Muscle layer of colon (tissue), 2 donors: Measurements from ENCODE around the gene STKLD1.

Experiments used
- H3K27ac ChIP-seq: one replicate; pipeline ENCODE4 v1.7.0; 2013; ENCODE audit warnings: low read depth, mild to moderate bottlenecking, low read length, moderate library complexity
- H3K27me3 ChIP-seq, 2 donors: one replicate each; pipeline ENCODE4 v1.7.0; 2013; ENCODE audit warnings: low read length in 2 of 2, mild to moderate bottlenecking in 2 of 2; ENCODE audit not compliant: insufficient read depth in 2 of 2, control insufficient read depth in 1 of 2
- H3K36me3 ChIP-seq: one replicate; pipeline ENCODE4 v1.7.0; 2013; ENCODE audit warnings: mild to moderate bottlenecking, low read length; ENCODE audit not compliant: insufficient read depth
- H3K4me1 ChIP-seq: one replicate; pipeline ENCODE4 v1.7.0; 2013; ENCODE audit warnings: mild to moderate bottlenecking, low read length; ENCODE audit not compliant: insufficient read depth
- H3K4me3 ChIP-seq, 2 donors: one replicate each; pipeline ENCODE4 v1.7.0; 2013; ENCODE audit warnings: low read length in 2 of 2, low read depth in 1 of 2, mild to moderate bottlenecking in 1 of 2, moderate library complexity in 1 of 2
- H3K9ac ChIP-seq: one replicate; pipeline ENCODE4 v1.7.0; 2013; ENCODE audit warnings: low read length
- H3K9me3 ChIP-seq: one replicate; pipeline ENCODE4 v1.7.0; 2013; ENCODE audit warnings: mild to moderate bottlenecking, low read length
- donor health status: abdominal sarcoma.
- donor health status: Adenocarcinoma of cecum.

Gene STKLD1

DNA sequence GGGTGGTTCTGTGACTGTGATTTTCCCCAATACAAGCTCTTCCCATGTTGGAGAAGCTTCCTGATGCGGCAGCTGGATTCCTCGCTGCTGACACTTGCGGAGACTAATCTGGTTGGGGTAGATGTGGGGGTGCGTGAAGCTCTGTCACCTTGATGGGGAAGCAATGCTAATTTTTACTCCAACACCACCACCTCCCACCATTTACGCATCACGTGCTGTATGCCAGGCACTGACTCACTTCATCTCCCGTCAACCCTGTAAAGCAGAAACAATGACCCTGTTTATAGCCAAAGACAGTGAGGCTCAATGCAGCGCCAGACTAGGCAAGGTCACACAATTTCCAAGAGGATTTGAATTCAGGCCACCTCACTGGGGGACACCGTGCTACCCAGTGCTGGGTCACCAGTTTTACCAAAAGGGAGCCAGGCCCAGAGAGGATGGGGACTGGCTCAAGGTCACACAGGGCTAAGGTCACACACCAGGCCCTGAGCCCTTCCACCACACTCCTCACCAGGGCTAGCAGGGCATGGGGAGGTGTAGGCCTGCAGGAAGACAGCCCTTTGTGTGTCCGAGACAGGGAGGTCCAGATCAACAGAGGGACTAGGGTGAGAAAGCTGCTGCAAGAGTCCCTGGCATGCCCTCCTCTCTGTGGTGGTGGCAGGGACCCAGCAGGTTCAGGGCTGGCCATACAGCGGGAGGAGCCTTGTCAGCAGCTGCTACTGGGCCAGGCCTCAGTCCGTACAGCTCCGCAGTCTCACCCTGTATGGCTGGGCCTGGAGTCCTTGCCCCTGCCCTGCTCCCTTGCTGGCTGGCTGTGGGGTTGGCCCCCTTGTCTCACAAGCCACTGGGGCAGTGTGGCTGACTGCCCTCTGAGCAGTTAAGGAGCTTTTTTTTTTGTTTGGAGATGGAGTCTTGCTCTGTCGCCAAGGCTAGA lies 3.3 kb downstream of the STKLD1 start:
- no peak overlapping the region for H3K9ac ChIP-seq
- no peak overlapping the region for H3K4me3 ChIP-seq
- H3K36me3 ChIP-seq, result no peaks in the 10 kb centered on the region
- H3K9me3 ChIP-seq, result no peaks in the 10 kb centered on the region
- no peaks in the 10 kb centered on the region for H3K27me3 ChIP-seq
- H3K27ac ChIP-seq, result no peak overlapping the region
- peaks cover 11% of the 10 kb centered on the region for H3K4me1 ChIP-seq

GRCh38 chr9:133380734-133381133 lies 4.6 kb downstream of the STKLD1 start:
- H3K27ac ChIP-seq, result no peak overlapping the region
- H3K27me3 ChIP-seq, result no peaks in the 10 kb centered on the region
- H3K9ac ChIP-seq, result no peak overlapping the region
- peaks cover 4% of the 10 kb centered on the region for H3K4me1 ChIP-seq
- no peaks in the 10 kb centered on the region for H3K9me3 ChIP-seq
- H3K36me3 ChIP-seq, result no peaks in the 10 kb centered on the region
- no peak overlapping the region for H3K4me3 ChIP-seq

DNA sequence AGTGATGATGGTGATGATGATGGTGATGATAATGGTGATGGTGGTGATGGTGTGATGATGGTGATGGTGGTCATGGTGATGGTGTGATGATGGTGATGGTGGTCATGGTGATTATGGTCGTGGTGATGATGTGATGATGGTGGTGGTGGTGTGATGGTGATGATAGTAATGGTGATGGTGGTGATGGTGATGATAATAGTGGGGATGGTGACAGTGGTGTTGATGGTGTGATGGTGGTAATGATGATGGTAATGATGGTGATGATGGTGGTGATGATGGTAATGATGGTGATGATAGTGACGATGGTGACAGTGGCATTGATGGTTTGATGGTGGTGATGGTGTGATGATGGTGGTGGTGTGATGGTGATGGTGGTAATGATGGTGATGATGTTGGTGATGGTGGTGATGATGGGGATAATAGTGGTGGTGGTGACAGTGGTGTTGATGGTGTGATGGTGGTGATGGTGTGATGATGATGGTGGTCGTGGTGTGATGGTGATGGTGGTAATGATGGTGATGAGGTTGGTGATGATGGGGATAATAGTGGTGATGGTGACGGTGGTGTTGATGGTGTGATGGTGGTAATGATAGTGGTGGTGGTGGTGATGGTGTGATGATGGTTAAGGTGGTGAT lies 6.5 kb downstream of the STKLD1 start:
- H3K27ac ChIP-seq, result no peak overlapping the region
- no peaks in the 10 kb centered on the region for H3K27me3 ChIP-seq
- no peaks in the 10 kb centered on the region for H3K4me1 ChIP-seq
- H3K36me3 ChIP-seq, result no peaks in the 10 kb centered on the region
- no peaks in the 10 kb centered on the region for H3K9me3 ChIP-seq
- no peak overlapping the region for H3K9ac ChIP-seq
- H3K4me3 ChIP-seq, result no peak overlapping the region

DNA sequence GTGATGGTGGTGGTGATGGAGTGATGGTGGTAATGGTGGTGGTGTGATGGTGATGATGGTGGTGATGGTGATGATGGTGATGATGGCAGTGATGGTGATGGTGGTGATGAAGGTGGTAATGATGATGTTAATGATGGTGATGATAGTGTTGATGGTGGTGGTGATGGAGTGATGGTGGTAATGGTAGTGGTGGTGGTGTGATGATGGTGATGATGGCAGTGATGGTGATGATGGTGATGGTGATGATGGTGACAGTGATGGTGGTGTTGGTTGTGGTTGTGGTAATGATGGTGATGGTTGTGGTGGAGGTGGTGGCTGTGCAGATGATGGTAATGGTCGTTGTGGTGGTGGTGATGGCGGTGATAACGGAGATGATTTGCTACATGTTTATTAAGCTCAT lies 7.3 kb downstream of the STKLD1 start:
- H3K9ac ChIP-seq, result no peak overlapping the region
- H3K4me1 ChIP-seq, result no peaks in the 10 kb centered on the region
- H3K27me3 ChIP-seq, result no peaks in the 10 kb centered on the region
- H3K4me3 ChIP-seq, result no peak overlapping the region
- no peak overlapping the region for H3K27ac ChIP-seq
- H3K9me3 ChIP-seq, result no peaks in the 10 kb centered on the region
- H3K36me3 ChIP-seq, result no peaks in the 10 kb centered on the region

DNA sequence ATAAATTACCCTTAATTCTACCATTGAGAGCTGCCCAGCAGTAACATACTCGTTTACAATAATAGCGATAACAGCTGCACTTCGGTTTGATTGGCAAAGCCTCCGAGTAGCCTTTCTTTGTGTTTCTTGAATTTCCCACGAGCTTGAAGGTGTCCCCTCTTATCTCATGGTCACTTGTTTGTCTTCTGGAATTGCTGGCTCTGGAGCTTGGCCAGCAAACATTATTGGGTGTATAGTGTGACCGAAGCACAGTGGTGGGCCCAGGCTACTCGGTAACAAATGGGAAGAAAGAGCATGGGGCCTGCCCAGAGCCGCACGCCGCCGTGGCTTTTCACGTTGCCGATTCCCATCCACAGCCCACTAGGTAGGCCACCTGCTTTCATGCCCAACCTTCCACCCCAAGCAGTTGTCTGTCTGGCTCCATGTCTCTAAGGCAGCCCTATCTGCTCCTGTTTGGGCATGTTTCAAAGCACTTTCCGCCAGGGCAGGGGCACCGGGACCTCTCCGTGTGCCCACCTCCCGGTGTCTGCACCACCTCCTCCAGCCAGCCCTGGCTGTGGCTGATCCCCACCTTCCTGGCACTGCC lies 8.7 kb downstream of the STKLD1 start:
- Histone ChIP-seq H3K9ac (no peak overlapping the region), H3K27me3 (no peaks in the 10 kb centered on the region), H3K9me3 (no peaks in the 10 kb centered on the region), H3K4me3 (no peak overlapping the region), H3K36me3 (no peaks in the 10 kb centered on the region), H3K27ac (no peak overlapping the region), H3K4me1 (no peaks in the 10 kb centered on the region)

DNA sequence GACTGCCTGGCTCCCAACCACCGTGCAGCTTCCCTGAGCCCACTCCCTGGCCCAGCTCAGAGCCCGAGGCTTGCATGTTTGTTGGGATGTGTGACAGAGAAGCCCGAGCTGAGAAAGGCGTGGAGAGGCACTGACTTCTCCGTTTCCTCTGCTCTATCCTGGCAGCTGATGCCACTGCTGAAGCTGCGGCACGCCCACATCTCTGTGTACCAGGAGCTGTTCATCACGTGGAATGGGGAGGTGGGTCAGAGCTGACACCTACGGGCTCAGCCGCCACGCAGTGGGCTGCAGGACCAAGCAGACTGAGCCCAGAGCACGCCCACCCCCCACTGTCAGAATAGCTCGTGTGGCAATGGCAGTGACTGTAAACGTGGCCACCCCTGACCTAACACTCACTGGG lies 9.3 kb downstream of the STKLD1 start:
- Histone ChIP-seq H3K4me3 (no peak overlapping the region), H3K9me3 (no peaks in the 10 kb centered on the region), H3K27ac (no peak overlapping the region), H3K27me3 (no peaks in the 10 kb centered on the region), H3K36me3 (no peaks in the 10 kb centered on the region), H3K9ac (no peak overlapping the region), H3K4me1 (no peaks in the 10 kb centered on the region)

DNA sequence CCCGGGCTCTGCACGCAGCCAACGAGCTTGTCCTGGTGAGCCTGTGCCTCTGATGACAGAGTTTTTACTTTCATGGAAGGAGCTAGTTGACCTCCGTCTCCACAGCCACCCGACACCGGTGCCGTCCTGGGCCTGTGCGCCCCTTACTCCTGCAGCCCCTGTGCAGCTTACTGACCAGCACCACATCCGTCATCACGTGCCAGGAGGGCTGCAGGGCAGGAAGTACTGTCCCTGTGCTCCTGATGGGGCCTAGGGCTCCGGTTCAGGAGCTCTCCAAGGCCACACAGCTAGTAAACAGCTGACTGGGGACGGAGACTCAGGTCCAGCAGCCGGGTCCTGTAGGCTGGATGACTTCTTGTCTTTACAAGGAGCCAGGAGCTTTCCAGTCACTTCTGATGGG lies 10.2 kb downstream of the STKLD1 start:
- no peaks in the 10 kb centered on the region for H3K4me1 ChIP-seq
- no peaks in the 10 kb centered on the region for H3K27me3 ChIP-seq
- no peak overlapping the region for H3K4me3 ChIP-seq
- no peaks in the 10 kb centered on the region for H3K36me3 ChIP-seq
- H3K9ac ChIP-seq, result no peak overlapping the region
- no peaks in the 10 kb centered on the region for H3K9me3 ChIP-seq
- no peak overlapping the region for H3K27ac ChIP-seq

DNA sequence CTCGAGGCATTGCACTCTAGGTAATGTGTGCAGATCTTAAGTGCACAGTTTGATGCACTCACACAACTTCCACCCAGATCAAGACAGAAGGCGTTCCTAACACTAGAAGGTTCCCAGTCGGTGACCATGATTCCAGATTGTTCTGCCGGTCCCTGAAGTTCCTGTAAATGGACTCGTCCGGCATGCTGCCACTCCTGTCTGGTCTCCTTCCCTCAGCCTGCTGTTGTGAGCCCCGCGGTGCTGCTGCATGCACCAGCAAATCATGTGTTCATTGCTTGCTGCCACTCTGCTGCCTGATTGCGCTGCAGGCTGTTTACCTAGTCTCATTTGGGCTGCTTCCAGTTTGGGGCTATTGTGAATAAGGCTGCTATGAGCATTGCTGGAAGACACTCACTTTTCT lies 11.5 kb downstream of the STKLD1 start:
- no peaks in the 10 kb centered on the region for H3K36me3 ChIP-seq
- H3K4me3 ChIP-seq, result no peak overlapping the region

GRCh38 chr9:133389025-133389557 lies 12.9 kb downstream of the STKLD1 start:
- H3K4me3 ChIP-seq, result no peak overlapping the region
- H3K9ac ChIP-seq, result no peak overlapping the region
- no peak overlapping the region for H3K27ac ChIP-seq

More for the DNA sequence above, 11.5 kb downstream of the STKLD1 start:
- Histone ChIP-seq H3K9me3 (no peaks in the 10 kb centered on the region), H3K4me1 (no peaks in the 10 kb centered on the region), H3K9ac (no peak overlapping the region), H3K27ac (no peak overlapping the region), H3K27me3 (no peaks in the 10 kb centered on the region)

DNA sequence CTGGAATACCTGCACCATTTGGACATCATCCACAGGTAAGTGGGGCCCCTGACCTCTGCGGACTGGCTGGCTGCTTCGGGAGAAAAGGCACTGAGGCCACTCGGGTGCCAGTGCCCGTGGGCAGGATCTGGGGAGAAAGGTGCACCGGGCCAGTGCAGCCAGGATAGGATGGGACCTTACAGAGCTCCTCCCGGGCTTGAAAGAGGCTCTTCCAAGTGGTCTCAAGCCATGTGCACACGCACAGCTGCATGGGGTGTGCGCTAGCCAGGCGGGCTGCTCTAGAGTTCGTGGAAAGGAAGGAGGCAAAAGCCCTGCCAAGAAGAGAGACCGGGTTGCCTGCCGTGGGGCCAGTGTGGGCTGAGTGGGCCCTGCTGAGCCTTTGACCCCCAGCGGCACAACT lies 13.4 kb downstream of the STKLD1 start:
- Histone ChIP-seq H3K27ac (no peak overlapping the region), H3K36me3 (no peaks in the 10 kb centered on the region), H3K9me3 (no peaks in the 10 kb centered on the region), H3K4me1 (no peaks in the 10 kb centered on the region), H3K4me3 (no peak overlapping the region), H3K9ac (no peak overlapping the region), H3K27me3 (peaks cover 0 to 3% of the 10 kb centered on the region in 2 donors)

More at GRCh38 chr9:133389025-133389557, 12.9 kb downstream of the STKLD1 start:
- Histone ChIP-seq H3K27me3 (no peaks in the 10 kb centered on the region), H3K9me3 (no peaks in the 10 kb centered on the region), H3K36me3 (no peaks in the 10 kb centered on the region), H3K4me1 (no peaks in the 10 kb centered on the region)

DNA sequence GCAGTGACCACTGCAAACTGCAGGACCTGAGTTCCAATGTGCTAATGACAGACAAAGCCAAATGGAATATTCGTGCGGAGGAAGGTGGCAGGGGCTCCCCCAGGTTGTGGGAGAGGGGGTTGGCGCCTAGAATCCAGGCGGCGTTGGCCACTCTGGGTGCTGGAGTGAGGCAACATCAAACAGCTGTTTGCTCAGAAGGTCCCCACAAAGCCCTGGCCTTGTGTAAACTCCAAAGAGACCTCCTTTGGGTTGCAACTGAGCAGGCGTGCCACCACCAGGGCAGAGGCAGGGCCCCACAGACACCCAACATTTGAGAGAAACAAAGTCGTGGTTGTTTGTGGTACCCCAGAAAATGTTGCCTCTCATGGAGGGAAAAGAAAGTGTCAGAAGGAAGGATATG lies 14.5 kb downstream of the STKLD1 start:
- H3K36me3 ChIP-seq, result no peaks in the 10 kb centered on the region
- H3K9me3 ChIP-seq, result no peaks in the 10 kb centered on the region
- H3K9ac ChIP-seq, result no peak overlapping the region
- H3K4me1 ChIP-seq, result no peaks in the 10 kb centered on the region
- H3K27ac ChIP-seq, result no peak overlapping the region
- no peak overlapping the region for H3K4me3 ChIP-seq
- H3K27me3 ChIP-seq, result peaks cover 0 to 10% of the 10 kb centered on the region in 2 donors
